ENCODE data around the gene TPGS2.

DNA sequence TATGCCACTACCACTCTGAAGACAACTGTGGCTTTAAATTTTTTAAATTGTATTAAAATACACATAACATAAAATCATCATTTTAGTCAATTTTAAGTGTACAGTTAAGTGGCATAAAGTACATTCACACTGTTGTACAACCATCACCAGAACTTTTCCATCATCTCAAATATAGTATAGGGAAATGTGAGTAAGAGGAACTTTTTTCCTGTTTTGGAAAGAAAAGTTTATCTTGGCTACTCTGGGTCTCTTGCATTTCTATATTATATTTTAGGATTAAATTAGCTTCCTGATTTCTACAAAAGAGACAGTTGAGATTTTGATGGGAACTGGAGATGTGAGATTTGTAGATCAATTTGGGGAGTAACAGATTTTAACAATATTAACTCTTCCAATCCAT lies 3.3 kb downstream of the TPGS2 start:
- TF ChIP-seq POLR2AphosphoS5 (IDR thresholded peaks at IDR 0.05; ENCODE audit: low read depth, low read length), result no peak
- TF ChIP-seq, protein P1, sequence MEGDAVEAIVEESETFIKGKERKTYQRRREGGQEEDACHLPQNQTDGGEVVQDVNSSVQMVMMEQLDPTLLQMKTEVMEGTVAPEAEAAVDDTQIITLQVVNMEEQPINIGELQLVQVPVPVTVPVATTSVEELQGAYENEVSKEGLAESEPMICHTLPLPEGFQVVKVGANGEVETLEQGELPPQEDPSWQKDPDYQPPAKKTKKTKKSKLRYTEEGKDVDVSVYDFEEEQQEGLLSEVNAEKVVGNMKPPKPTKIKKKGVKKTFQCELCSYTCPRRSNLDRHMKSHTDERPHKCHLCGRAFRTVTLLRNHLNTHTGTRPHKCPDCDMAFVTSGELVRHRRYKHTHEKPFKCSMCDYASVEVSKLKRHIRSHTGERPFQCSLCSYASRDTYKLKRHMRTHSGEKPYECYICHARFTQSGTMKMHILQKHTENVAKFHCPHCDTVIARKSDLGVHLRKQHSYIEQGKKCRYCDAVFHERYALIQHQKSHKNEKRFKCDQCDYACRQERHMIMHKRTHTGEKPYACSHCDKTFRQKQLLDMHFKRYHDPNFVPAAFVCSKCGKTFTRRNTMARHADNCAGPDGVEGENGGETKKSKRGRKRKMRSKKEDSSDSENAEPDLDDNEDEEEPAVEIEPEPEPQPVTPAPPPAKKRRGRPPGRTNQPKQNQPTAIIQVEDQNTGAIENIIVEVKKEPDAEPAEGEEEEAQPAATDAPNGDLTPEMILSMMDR (IDR thresholded peaks at IDR 0.05), result no peak
- no peak for TF ChIP-seq EZH2phosphoT487 (IDR thresholded peaks at IDR 0.05; ENCODE audit: borderline replicate concordance, low read depth)
- TF ChIP-seq SIN3A (IDR thresholded peaks at IDR 0.05; ENCODE audit: borderline replicate concordance, low read depth, low read length), result no peak
- no peak for TF ChIP-seq ELF1 (IDR thresholded peaks at IDR 0.05)
- TF ChIP-seq, protein P2, sequence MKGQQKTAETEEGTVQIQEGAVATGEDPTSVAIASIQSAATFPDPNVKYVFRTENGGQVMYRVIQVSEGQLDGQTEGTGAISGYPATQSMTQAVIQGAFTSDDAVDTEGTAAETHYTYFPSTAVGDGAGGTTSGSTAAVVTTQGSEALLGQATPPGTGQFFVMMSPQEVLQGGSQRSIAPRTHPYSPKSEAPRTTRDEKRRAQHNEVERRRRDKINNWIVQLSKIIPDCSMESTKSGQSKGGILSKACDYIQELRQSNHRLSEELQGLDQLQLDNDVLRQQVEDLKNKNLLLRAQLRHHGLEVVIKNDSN (IDR thresholded peaks at IDR 0.05; ENCODE audit: borderline replicate concordance, low read depth), result no peak
- no peak for TF ChIP-seq TAF1 (IDR thresholded peaks at IDR 0.05; ENCODE audit: borderline replicate concordance, low read depth, low read length)
- no peak for TF ChIP-seq NRF1 (IDR thresholded peaks at IDR 0.05; ENCODE audit: low read depth, low read length)
- no peak for TF ChIP-seq EP300 (IDR thresholded peaks at IDR 0.05; ENCODE audit: borderline replicate concordance in 1 of 2, low read depth in 1 of 2, low read length in 1 of 2)
- TF ChIP-seq FOXJ3 (CRISPR knock-in tag; IDR thresholded peaks at IDR 0.05), result no peak
- no peak for TF ChIP-seq TEAD4 (IDR thresholded peaks at IDR 0.05; ENCODE audit: borderline replicate concordance, insufficient read depth)
- TF ChIP-seq, protein P3, sequence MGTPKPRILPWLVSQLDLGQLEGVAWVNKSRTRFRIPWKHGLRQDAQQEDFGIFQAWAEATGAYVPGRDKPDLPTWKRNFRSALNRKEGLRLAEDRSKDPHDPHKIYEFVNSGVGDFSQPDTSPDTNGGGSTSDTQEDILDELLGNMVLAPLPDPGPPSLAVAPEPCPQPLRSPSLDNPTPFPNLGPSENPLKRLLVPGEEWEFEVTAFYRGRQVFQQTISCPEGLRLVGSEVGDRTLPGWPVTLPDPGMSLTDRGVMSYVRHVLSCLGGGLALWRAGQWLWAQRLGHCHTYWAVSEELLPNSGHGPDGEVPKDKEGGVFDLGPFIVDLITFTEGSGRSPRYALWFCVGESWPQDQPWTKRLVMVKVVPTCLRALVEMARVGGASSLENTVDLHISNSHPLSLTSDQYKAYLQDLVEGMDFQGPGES (IDR thresholded peaks at IDR 0.05; ENCODE audit: low read depth, low read length), result no peak

All from SK-N-SH (cell line).